Stomach (tissue), 9 donors: ENCODE data around the gene DNAH17. TPM values are rescaled to one million over a fixed set of nuclear protein-coding genes. Genes with fewer than 3 reads are reported as not detected.

Experiments used
- DNase-seq, 2 donors: peaks; one replicate each; pipeline versions ENCODE4 v3.0.0 to v3.0.0-alpha.2; 2013 to 2019
- H3K27ac ChIP-seq, 5 donors: fragments of 200-600 bp in 4 of 5; sonication (generic) in 4 of 5; one replicate each; pipeline ENCODE4 v1.5.1; 2013 to 2019; ENCODE audit warnings: mild to moderate bottlenecking in 1 of 5, moderate library complexity in 1 of 5
- H3K27me3 ChIP-seq, 3 donors: fragments of 200-600 bp; sonication (generic); one replicate each; pipeline ENCODE4 v1.5.1; 2017 to 2019; ENCODE audit warnings: mixed run types in 1 of 3
- H3K36me3 ChIP-seq, 4 donors: fragments of 200-600 bp; sonication (generic); 1 replicate in 3 of 4; 2 replicates in 1 of 4; pipeline ENCODE4 v1.5.1; 2016 to 2019
- H3K4me1 ChIP-seq, 4 donors: fragments of 200-600 bp; sonication (generic); one replicate each; pipeline ENCODE4 v1.5.1; 2016 to 2019
- H3K4me3 ChIP-seq, 4 donors: fragments of 200-600 bp; sonication (generic) in 3 of 4; one replicate each; pipeline ENCODE4 v1.5.1; 2016 to 2019; ENCODE audit warnings: mild to moderate bottlenecking in 1 of 4
- H3K9me3 ChIP-seq, 4 donors: fragments of 200-600 bp; sonication (generic); one replicate each; pipeline ENCODE4 v1.5.1; 2016 to 2019
- EP300 ChIP-seq: sonication (generic); formaldehyde crosslinking; IDR thresholded peaks from one replicate; pipeline ENCODE4 v1.6.1; 2017; ENCODE audit warnings: antibody characterized with exemption
- POLR2A ChIP-seq, 4 donors: fragments of 450-650 bp; IDR thresholded peaks; one replicate each; pipeline ENCODE4 v1.6.1; 2016; ENCODE audit warnings: antibody characterized with exemption in 4 of 4, control low read depth in 2 of 4, mild to moderate bottlenecking in 1 of 4, moderate library complexity in 1 of 4
- POLR2AphosphoS5 ChIP-seq, 3 donors: sonication (generic); formaldehyde crosslinking; IDR thresholded peaks; one replicate each; pipeline ENCODE4 v1.6.1; 2016; ENCODE audit warnings: antibody characterized with exemption in 3 of 3
- WGBS, 5 donors: extraction: QIAGEN DNeasy Blood & Tissue Kit in 3 of 5; methylation state at CpG; one replicate each; pipeline versions ENCODE4 v1.1.5 to v1.1.7; 2013 to 2018; 5-methylcytosine and 5-hydroxymethylcytosine counted together
- intact Hi-C: fragments of 100-400 bp; cut with DNase I; formaldehyde crosslinking; loops from one replicate; pipeline ENCODE4 v1.15.1; 2023; ENCODE audit warnings: low total_unique reads
- polyA plus RNA-seq, 3 donors: library from polyadenylated mRNA; stranded (reverse); fragments of 200-250 nt; gene quantifications; one replicate each; pipeline ENCODE4 v1.2.3, GENCODE V29; 2013
- total RNA-seq, 5 donors: library from RNA; depleted of rRNA; stranded (reverse); fragments of >200 nt; gene quantifications; one replicate each; pipeline versions ENCODE4 v1.1.0 to v1.2.3, GENCODE V29; 2014 to 2016
- TF ChIP-seq, protein P1 (sequence below), 7 experiments: fragments of 450-650 bp in 4 of 7; fragments of 200-600 bp in 3 of 7; sonication (generic) in 3 of 7; IDR thresholded peaks; one replicate each; pipeline ENCODE4 v1.5.1; 2016 to 2019; ENCODE audit warnings: antibody characterized with exemption in 7 of 7, control low read depth in 2 of 7, mild to moderate bottlenecking in 1 of 7
- donor health status: healthy with polysubstance abuse.
- donor health status: Bipolar disorder and iron deficiency.
- donor health status: healthy.

The DNAH17 gene
- total and polyA plus RNA-seq, 8 donors = 0.03 to 2.4 (median 0.45) TPM; not detected in 5

- H3K4me3 ChIP-seq = no peak overlapping the region
- intact Hi-C loops = no loop called here
- H3K27ac ChIP-seq = no peak overlapping the region
- no peaks in the 10 kb centered on the region for H3K9me3 ChIP-seq
- WGBS, 5 donors = 65 to 90% (median 74%) methylated on average over 4 of the region's 4 CpGs
- H3K27me3 ChIP-seq = no peaks in the 10 kb centered on the region
- no peaks in the 10 kb centered on the region for H3K36me3 ChIP-seq
- H3K4me1 ChIP-seq = peaks cover 0 to 5% (median 0%) of the 10 kb centered on the region in 4 donors
- no peak for DNase-seq
- TF ChIP-seq POLR2AphosphoS5 (IDR thresholded peaks at IDR 0.05) = no peak
- no peak for TF ChIP-seq EP300
- TF ChIP-seq, protein P1, sequence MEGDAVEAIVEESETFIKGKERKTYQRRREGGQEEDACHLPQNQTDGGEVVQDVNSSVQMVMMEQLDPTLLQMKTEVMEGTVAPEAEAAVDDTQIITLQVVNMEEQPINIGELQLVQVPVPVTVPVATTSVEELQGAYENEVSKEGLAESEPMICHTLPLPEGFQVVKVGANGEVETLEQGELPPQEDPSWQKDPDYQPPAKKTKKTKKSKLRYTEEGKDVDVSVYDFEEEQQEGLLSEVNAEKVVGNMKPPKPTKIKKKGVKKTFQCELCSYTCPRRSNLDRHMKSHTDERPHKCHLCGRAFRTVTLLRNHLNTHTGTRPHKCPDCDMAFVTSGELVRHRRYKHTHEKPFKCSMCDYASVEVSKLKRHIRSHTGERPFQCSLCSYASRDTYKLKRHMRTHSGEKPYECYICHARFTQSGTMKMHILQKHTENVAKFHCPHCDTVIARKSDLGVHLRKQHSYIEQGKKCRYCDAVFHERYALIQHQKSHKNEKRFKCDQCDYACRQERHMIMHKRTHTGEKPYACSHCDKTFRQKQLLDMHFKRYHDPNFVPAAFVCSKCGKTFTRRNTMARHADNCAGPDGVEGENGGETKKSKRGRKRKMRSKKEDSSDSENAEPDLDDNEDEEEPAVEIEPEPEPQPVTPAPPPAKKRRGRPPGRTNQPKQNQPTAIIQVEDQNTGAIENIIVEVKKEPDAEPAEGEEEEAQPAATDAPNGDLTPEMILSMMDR (IDR thresholded peaks at IDR 0.05) = no peak
- TF ChIP-seq POLR2A (IDR thresholded peaks at IDR 0.05) = no peak
Measured at GRCh38 chr17:78512976-78513375, 64.2 kb downstream of the DNAH17 start.

DNA sequence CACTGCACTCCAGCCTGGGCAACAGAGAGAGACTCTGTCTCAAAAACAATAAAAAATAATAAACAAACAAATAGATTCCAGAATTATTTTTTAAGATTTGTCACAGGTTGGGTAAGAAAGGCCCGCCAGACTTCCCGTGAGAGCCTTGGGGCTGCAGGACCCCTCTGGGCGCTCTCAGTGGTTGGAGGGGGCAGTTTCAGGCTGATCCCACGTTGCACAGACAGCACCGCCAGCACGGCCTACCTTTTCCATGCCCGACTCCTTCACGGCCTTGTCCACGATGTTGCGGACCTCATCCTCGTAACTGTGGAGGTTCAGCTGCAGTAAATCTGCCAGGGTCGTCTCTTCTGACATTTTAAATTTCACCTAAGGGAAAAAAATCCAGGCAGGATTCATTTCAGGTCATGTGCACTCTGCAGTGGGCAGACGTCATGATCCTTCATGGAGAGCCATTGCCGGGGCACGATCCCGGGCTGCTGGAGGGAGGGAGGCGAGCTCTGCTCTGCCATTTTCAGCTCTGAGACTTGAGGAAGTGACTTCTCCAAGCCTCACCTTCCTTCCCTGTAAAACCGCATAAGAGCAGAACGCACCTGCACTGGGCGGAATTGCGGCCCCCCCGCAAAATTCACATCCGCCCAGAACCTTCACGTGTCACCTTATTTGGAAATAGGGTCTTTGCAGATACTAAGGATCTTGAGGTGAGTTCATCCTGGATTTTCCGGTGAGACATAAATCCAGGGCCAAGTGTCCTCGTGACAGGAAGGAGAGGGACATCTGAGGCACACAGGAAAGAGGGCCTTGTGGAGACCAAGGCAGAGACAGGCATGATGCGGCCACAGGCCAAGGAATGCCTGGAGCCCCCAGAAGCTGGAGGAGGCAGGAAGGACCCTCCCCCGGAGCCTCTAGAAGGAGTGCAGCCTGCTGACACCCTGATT, 66.8 kb downstream of the DNAH17 start:
- WGBS, 5 donors = 86 to 93% (median 89%) methylated on average over 28 of the region's 28 CpGs
- peaks cover 0 to 9% (median 0%) of the 10 kb centered on the region in 3 donors for H3K27me3 ChIP-seq
- H3K36me3 ChIP-seq = no peaks in the 10 kb centered on the region
- TF ChIP-seq EP300 (no peak), POLR2A (IDR thresholded peaks at IDR 0.05) (no peak), POLR2AphosphoS5 (IDR thresholded peaks at IDR 0.05) (no peak)
- TF ChIP-seq, protein P1 (IDR thresholded peaks at IDR 0.05) = no peak
- no peak for DNase-seq
- no peaks in the 10 kb centered on the region for H3K9me3 ChIP-seq
- H3K4me3 ChIP-seq = no peak overlapping the region
- intact Hi-C loops = no loop called here
- peaks cover 0 to 1% (median under 1%) of the 10 kb centered on the region in 4 donors for H3K4me1 ChIP-seq
- H3K27ac ChIP-seq = no peak overlapping the region

- intact Hi-C loops = loop anchor here (10.0 kb wide), 1 partner anchor 197 kb away; no protein-coding TSS in a partner anchor
- Histone ChIP-seq H3K27ac (no peak overlapping the region), H3K36me3 (no peaks in the 10 kb centered on the region), H3K4me1 (peaks cover 0 to 6% (median 4%) of the 10 kb centered on the region in 4 donors), H3K9me3 (no peaks in the 10 kb centered on the region), H3K4me3 (no peak overlapping the region), H3K27me3 (peaks cover 0 to 9% (median 0%) of the 10 kb centered on the region in 3 donors)
- WGBS, 5 donors = 94 to 99% (median 97%) methylated on average over 5 to 11 of the region's 11 CpGs
- no peak for DNase-seq
- no peak for TF ChIP-seq EP300
- TF ChIP-seq, protein P1 (IDR thresholded peaks at IDR 0.05) = no peak
- no peak for TF ChIP-seq POLR2AphosphoS5 (IDR thresholded peaks at IDR 0.05)
- TF ChIP-seq POLR2A (IDR thresholded peaks at IDR 0.05) = no peak
Measured at GRCh38 chr17:78507526-78507925, 69.7 kb downstream of the DNAH17 start.

GRCh38 chr17:78506454-78507309, 70.5 kb downstream of the DNAH17 start:
- no peak for DNase-seq
- TF ChIP-seq EP300 (no peak), POLR2A (IDR thresholded peaks at IDR 0.05) (no peak), POLR2AphosphoS5 (IDR thresholded peaks at IDR 0.05) (no peak)
- TF ChIP-seq, protein P1 (IDR thresholded peaks at IDR 0.05) = no peak
- Histone ChIP-seq H3K27me3 (peaks cover 0 to 9% (median 0%) of the 10 kb centered on the region in 3 donors), H3K4me3 (no peak overlapping the region), H3K27ac (no peak overlapping the region), H3K9me3 (no peaks in the 10 kb centered on the region), H3K4me1 (peaks cover 0 to 6% (median 4%) of the 10 kb centered on the region in 4 donors), H3K36me3 (no peaks in the 10 kb centered on the region)
- WGBS, 5 donors = 71 to 83% (median 79%) methylated on average over 19 to 20 of the region's 20 CpGs
- intact Hi-C loops = loop anchor here (10.0 kb wide), 1 partner anchor 198 kb away; no protein-coding TSS in a partner anchor
